CD4-positive, alpha-beta T cell treated with Interleukin-12 subunit alpha and Interleukin-12 subunit beta, for 1 hour (primary cell): Measurements from ENCODE around the gene ACVR1C.
A peak's percentile ranks its signal among the peaks of the same experiment; 100 is the strongest.

Experiments
- DNase-seq: peaks from one replicate; pipeline ENCODE4 v3.0.0-alpha.2; 2020

The ACVR1C gene

GRCh38 chr2:157628477-157629415, at the start of gene ACVR1C:
ACVR1C (minus strand) TSS chr2:157628864; CDS start chr2:157628644, 220 bp downstream.
- DNase-seq = peak; percentile 80

- DNase-seq = no peak
Measured at GRCh38 chr2:157677941-157678340, 49.3 kb upstream of the ACVR1C start.

GRCh38 chr2:157672129-157672528, 43.5 kb upstream of the ACVR1C start:
- DNase-seq = no peak

GRCh38 chr2:157662401-157662800, 33.7 kb upstream of the ACVR1C start:
- no peak for DNase-seq

GRCh38 chr2:157661776-157662175, 33.1 kb upstream of the ACVR1C start:
- DNase-seq = no peak

- no peak for DNase-seq
Measured at GRCh38 chr2:157657858-157658257, 29.2 kb upstream of the ACVR1C start.

- no peak for DNase-seq
Measured at GRCh38 chr2:157657101-157657500, 28.4 kb upstream of the ACVR1C start.

GRCh38 chr2:157644776-157645175, 16.1 kb upstream of the ACVR1C start:
- no peak for DNase-seq

- no peak for DNase-seq
Measured at GRCh38 chr2:157631861-157632260, 3.2 kb upstream of the ACVR1C start.

GRCh38 chr2:157627594-157628476, 829 bp downstream of the ACVR1C start:
- DNase-seq = peak; percentile 23

GRCh38 chr2:157625296-157625695, 3.4 kb downstream of the ACVR1C start:
- DNase-seq = peak; percentile 27

GRCh38 chr2:157620956-157621355, 7.7 kb downstream of the ACVR1C start:
- DNase-seq = no peak

- DNase-seq = no peak
Measured at GRCh38 chr2:157611726-157612125, 16.9 kb downstream of the ACVR1C start.

- DNase-seq = no peak
Measured at GRCh38 chr2:157611110-157611509, 17.6 kb downstream of the ACVR1C start.

- DNase-seq = no peak
Measured at GRCh38 chr2:157606534-157606933, 22.1 kb downstream of the ACVR1C start.

- DNase-seq = no peak
Measured at GRCh38 chr2:157603198-157603597, 25.5 kb downstream of the ACVR1C start.

- DNase-seq = no peak
Measured at GRCh38 chr2:157601807-157602206, 26.9 kb downstream of the ACVR1C start.

- peak; percentile 49 for DNase-seq
Measured at GRCh38 chr2:157596992-157597681, 31.5 kb downstream of the ACVR1C start.

GRCh38 chr2:157593411-157593810, 35.3 kb downstream of the ACVR1C start:
- DNase-seq = no peak

- DNase-seq = peak; percentile 10
Measured at GRCh38 chr2:157592948-157593347, 35.7 kb downstream of the ACVR1C start.

- no peak for DNase-seq
Measured at GRCh38 chr2:157592374-157592773, 36.3 kb downstream of the ACVR1C start.

GRCh38 chr2:157587576-157587975, 41.1 kb downstream of the ACVR1C start:
- DNase-seq = no peak

- DNase-seq = no peak
Measured at GRCh38 chr2:157574165-157574564, 54.5 kb downstream of the ACVR1C start.
